Measurements from ENCODE around the gene CLCN2.
A peak's percentile ranks its signal among the peaks of the same experiment; 100 is the strongest.

CLCN2 gene

DNA sequence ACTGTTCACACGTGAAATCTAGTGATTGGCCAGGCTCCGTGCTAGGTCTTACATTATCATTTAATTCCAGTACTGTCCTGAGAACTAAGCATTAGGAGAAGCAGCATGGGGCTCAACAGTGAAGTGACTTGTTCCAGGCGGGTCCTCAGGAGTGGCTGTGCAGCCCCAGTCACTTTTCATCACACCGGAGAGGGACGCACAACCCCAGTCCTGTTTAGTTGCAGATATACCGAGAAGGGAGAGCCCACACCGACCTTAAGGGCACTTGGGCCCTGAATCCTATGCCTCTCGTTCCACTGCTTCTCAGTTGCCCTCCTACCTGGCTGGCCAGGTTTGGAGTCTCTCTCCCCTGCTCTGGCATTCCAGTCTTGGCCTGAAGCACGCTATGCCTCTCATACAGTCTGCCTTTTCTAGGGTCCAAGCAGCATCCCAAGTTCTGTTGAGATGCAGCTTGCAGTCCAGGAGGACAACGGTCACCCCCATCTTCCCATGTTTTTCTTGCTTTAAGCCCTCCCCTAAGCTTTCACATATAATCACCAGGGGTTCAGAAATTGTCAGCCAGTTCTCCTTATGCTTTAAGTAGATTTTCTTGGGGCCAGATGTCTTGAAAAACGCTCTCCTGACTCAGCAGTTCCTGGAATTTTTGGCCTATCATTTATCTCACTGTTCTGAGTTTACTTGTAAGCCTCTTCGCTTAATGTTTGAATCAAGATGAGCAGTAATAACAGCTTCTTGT, 13.9 kb downstream of the CLCN2 start:
- no peak overlapping the region for H3K4me3 ChIP-seq (ENCODE audit: low read depth, low read length)
- no peak for TF ChIP-seq CTCF (IDR thresholded peaks at IDR 0.05; ENCODE audit: insufficient read depth, low read length, missing control alignments)
- ChIA-PET POLR2A (interaction anchor here (0.9 kb wide), 1 partner anchor 14 kb away, joined by 4 read pairs; no protein-coding TSS in a partner anchor), CTCF (interaction anchor here (1.2 to 2.6 kb wide), 7 partner anchors 7 to 196 kb away, joined by 4 to 20 read pairs (median 6); partner anchors contain the start of gene FAM131A)
- DNase-seq (ENCODE audit: low read depth, low spot score): no peak

DNA sequence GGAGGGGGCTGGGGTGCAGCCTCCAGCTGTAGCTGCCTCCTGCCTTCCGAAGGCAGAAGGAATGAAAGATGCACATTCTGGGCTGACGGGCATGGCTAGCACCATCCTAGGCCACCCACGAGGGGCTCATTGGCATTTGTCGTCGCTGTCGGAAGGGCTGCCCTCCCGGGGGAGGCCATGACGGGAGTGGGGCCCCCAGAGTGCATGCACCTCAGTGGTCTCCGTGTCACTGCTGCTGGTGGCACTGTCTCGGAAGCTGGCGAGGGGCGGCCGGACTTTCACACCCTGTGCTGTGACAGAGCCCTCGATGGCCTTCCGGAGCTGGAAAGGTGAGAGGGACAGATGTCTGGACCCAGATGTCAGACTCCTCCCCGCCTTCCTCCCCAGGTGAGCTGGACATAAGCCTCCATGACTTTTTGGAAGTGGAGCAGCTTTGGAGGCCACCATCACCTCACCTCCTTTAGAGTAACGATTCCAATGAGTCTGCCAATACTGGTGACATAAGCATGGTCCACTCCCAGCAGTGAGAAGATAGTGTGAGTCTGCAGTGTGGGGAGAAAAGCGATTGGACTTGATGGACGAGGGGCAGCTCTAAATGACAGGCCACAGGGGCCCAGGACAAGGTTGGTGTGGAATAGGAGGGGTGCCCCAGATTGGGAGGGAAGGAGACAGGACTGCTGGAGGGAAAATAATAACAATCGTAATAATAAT, 14.8 kb downstream of the CLCN2 start:
- TF ChIP-seq CTCF (IDR thresholded peaks at IDR 0.05; ENCODE audit: insufficient read depth, low read length, missing control alignments): no peak
- ChIA-PET POLR2A (no interaction called here), CTCF (interaction anchor here (1.2 to 2.3 kb wide), 4 partner anchors 8 to 168 kb away, joined by 4 to 15 read pairs (median 6); partner anchors contain the start of gene FAM131A)
- no peak overlapping the region for H3K4me3 ChIP-seq (ENCODE audit: low read depth, low read length)
- no peak for DNase-seq (ENCODE audit: low read depth, low spot score)

GRCh38 chr3:184345317-184346144, 15.9 kb downstream of the CLCN2 start:
- TF ChIP-seq CTCF (IDR thresholded peaks at IDR 0.05; ENCODE audit: insufficient read depth, low read length, missing control alignments): peak; percentile 50
- ChIA-PET POLR2A (no interaction called here), CTCF (interaction anchor here (1.0 to 5.0 kb wide), 11 partner anchors 8 to 450 kb away, joined by 3 to 40 read pairs (median 3); partner anchors contain the start of gene FAM131A)
- H3K4me3 ChIP-seq (ENCODE audit: low read depth, low read length): no peak overlapping the region
- no peak for DNase-seq (ENCODE audit: low read depth, low spot score)

GRCh38 chr3:184344579-184345316, 16.7 kb downstream of the CLCN2 start:
- ChIA-PET CTCF (interaction anchor here (1.0 to 5.0 kb wide), 8 partner anchors 7 to 449 kb away, joined by 3 to 40 read pairs (median 4); partner anchors contain the start of gene FAM131A), POLR2A (no interaction called here)
- no peak for TF ChIP-seq CTCF (IDR thresholded peaks at IDR 0.05; ENCODE audit: insufficient read depth, low read length, missing control alignments)
- no peak overlapping the region for H3K4me3 ChIP-seq (ENCODE audit: low read depth, low read length)
- no peak for DNase-seq (ENCODE audit: low read depth, low spot score)

DNA sequence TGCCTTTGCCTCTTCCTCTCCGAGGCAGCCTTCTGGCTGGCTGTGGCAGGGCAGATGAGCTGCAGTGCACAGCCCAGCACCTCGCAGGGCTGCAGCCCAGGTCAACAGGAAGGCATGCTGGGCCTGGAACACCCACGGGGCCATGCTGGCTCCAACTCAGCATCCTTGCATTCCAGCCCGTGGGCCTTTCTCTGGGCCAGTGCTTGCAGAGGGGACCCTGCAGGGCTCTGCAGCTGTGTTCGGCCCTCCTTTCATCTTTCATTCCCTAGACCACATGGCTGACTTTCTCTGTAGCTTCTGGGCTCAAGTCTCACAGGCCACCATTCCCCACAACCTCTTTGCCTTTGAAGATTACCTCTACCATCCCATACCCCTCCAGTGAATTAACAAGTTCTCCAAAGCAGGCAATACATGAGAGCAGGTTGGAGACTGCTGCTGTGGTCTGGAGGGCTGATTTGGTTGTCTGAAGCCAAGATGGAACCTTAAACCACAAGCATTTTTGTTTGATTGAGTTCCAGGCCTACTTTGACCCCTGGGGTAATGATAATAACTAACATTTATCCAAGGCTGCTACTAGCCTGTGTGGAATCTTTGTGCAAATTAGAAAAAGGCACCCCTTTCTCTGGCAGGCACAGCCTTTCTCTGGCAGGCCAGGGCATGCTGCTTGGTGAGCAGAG, 18.1 kb downstream of the CLCN2 start:
- DNase-seq (ENCODE audit: low read depth, low spot score): no peak
- CTCF ChIA-PET: interaction anchor here (5.0 kb wide), 1 partner anchor 11 kb away, joined by 40 read pairs; no protein-coding TSS in a partner anchor
- POLR2A ChIA-PET: no interaction called here
- no peak overlapping the region for H3K4me3 ChIP-seq (ENCODE audit: low read depth, low read length)
- no peak for TF ChIP-seq CTCF (IDR thresholded peaks at IDR 0.05; ENCODE audit: insufficient read depth, low read length, missing control alignments)

Data from AG04449 (cell line).